ENCODE measurements around the gene CENPS.

- TF ChIP-seq CTCF (IDR thresholded peaks at IDR 0.05; ENCODE audit: poor library complexity) (no peak), EZH2 (IDR thresholded peaks at IDR 0.05; ENCODE audit: borderline replicate concordance) (no peak), EZH2phosphoT487 (IDR thresholded peaks at IDR 0.05; ENCODE audit: low read depth, severe bottlenecking, unreplicated experiment) (no peak)
Measured at GRCh38 chr1:10451287-10451686, 21.1 kb downstream of the CENPS start.

All from hepatocyte (in vitro differentiated cells).